Activated effector memory CD4-positive, alpha-beta T cell treated with Interleukin-2 at 50 U/mL for 16 hours (primary cell): ENCODE measurements around the gene CDC42SE1.

Experiments used
- DNase-seq: peaks from one replicate; pipeline ENCODE4 v3.0.0-alpha.2; 2020

The CDC42SE1 gene

GRCh38 chr1:151008244-151009205, 50.9 kb downstream of the CDC42SE1 start, which contains the start of gene PRUNE1:
TSS of gene PRUNE1 (plus strand) at chr1:151008449. CDS start at chr1:151008633, 184 bp downstream.
- peak; percentile 92 for DNase-seq

- DNase-seq = no peak
Measured at GRCh38 chr1:151007853-151008243, 51.6 kb downstream of the CDC42SE1 start.

DNA sequence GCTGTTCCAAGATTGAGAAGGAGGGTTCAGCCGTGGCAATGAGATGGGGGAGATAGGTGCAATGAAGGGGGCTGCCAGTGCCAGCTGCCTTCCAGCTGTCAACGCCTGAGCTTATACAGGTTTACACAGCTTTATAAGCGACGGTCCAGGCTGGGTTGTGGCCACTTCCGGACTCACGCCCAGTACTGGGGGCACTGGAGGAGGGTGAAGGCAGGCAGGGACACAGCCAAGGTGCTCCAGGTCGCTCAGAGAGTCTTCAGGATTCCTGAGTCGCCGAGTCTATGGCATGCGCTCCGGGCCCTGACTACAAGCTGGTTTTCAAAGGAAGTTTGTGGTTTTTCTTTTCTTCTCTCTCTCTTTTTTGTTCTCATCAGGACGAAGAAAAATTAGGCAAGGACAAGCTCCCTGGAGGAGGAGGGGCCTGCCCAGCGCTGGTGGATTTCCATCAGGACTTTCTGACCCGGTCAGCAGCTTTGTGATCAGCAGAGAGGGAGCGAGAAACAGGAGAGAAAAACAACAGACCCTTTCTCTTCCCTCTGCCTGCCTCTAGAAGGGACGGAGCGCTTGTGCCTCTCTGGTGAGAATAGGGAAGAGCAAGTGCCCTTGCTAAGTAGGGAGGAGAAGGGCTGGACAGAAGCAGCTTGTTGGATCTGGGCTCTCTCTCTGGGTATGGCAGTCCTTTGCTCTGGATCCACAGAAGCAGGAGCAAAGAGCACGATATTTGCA, 52.9 kb downstream of the CDC42SE1 start, which contains the start of gene MINDY1:
TSS of gene MINDY1 (minus strand) at position 576 of the 726 bp plus-strand sequence. CDS start 4,285 bp downstream, outside the sequence.
- DNase-seq = no peak

DNA sequence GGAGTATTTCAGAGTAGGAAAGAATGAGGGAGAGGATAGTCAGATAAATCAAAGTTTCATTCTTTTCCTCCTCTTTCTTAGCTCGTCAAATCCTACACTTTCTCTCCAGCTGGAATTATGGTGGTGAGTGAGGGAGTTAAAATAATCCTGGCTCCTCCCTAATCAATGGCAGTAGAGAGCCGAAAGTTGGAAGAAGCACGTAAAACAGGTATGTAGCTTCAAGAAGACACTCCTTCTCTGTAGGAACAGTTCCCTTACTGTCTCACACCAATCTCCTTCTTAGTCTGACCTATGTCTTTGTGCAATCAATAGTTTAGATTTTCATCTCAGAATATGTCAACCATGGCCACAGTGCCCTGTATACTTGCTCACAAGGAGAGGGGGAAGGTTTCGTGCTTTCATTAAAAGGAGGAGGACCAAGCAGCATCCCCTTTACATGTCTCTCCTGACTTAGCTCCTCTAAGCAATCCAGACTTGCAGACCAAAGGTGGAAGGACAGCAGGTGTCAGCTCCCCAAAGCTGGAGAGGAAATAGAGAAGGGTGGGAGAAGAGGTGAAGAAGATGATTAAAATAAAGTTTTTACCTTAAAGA, 53.6 kb downstream of the CDC42SE1 start:
- DNase-seq = no peak

DNA sequence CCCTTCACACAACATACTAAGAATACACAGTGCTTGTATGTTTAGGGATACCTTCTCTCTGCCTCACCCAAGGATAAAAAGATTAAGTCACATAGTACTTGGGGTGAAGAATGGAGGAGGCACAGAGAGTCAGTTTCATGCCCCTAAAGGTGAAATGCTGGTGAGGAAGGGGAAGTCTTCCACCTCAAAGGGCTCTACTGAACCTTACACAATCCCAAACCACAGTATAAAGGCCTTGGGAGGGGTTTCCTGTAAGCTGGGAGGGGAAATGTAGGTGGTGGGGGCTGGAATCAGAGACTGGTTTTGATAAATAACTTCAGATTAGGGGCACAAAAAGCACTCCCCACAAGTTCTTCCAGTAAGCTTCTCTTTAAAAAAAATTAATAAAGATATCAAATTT, 56.2 kb downstream of the CDC42SE1 start:
- no peak for DNase-seq

GRCh38 chr1:151002611-151003010, 56.8 kb downstream of the CDC42SE1 start:
- DNase-seq = no peak

DNA sequence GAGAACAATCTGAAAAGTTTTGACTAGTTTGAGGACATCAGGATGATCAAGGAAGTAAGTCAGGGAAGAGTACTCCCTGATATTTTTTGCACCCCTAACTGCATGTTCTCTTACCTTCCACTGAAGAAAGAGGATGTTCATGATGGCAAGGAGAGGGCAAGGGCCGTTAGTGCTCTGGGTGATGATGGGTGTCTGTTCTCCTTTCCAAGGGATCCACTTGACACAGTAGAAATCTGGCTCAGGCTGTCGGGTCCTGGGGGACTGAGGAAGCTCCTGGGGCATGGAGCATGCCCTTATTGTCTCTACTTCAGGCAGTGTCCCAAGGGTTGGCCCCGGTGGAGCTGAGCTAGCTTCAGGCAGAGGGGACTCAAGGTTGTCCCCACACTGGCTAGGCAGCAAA, 57.4 kb downstream of the CDC42SE1 start:
- no peak for DNase-seq

DNA sequence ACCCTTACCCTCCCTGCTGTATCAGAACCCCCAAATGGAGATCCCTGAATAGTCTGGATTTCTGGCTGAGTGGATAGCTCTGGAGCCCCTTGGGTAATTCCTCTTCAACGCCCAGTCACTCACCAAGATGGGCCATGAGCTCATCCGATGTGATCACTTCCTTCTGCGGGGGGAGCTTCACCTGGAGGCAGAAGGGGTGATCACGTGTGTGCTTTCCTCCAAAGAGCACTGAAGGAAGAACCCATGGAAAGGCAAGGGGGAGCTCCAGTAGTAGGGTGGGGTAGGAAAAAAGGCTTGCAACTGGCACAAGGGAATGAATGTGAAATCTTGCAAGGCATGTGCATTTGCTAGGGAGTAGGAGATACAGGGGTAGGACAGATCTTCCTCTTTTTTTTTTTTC, 57.8 kb downstream of the CDC42SE1 start:
- no peak for DNase-seq
